Colon (tissue), 2 donors: ENCODE results near the gene KIF19.
"Not testable (repeated sequence)": the region's sequence is repeated elsewhere in the genome, so short reads cannot be mapped to it uniquely, and the experiment has no call there.

Experiments
- FAIRE-seq: peaks from 2 replicates; lab custom pipeline; 2012; peaks lifted over from hg19 to GRCh38; lab: Jason Lieb, UNC
- donor health status: control.
- donor health status: control.

Gene KIF19

GRCh38 chr17:74325743-74326379 lies at the start of gene KIF19:
TSS of gene KIF19 (plus strand) at chr17:74326226. CDS start at chr17:74326350, 124 bp downstream.
- no peak for FAIRE-seq

- FAIRE-seq: no peak
These were observed 49.5 kb upstream of the KIF19 start for GRCh38 chr17:74276541-74277009.

GRCh38 chr17:74277935-74278334 lies 48.1 kb upstream of the KIF19 start:
- FAIRE-seq: no peak

- FAIRE-seq: not testable (repeated sequence)
These were observed 46.4 kb upstream of the KIF19 start for GRCh38 chr17:74279617-74280016.

GRCh38 chr17:74280093-74280513 lies 45.9 kb upstream of the KIF19 start:
- FAIRE-seq: no peak

- no peak for FAIRE-seq
These were observed 44.2 kb upstream of the KIF19 start for GRCh38 chr17:74281799-74282198.

GRCh38 chr17:74282274-74282586 lies 43.8 kb upstream of the KIF19 start:
- not testable (repeated sequence) for FAIRE-seq

- FAIRE-seq: no peak
These were observed 43.2 kb upstream of the KIF19 start for GRCh38 chr17:74282587-74283370.

GRCh38 chr17:74283371-74283673 lies 42.7 kb upstream of the KIF19 start:
- FAIRE-seq: no peak

- FAIRE-seq: no peak
These were observed 38.9 kb upstream of the KIF19 start for GRCh38 chr17:74287031-74287602.

GRCh38 chr17:74288785-74289184 lies 37.2 kb upstream of the KIF19 start:
- FAIRE-seq: no peak

GRCh38 chr17:74289688-74290087 lies 36.3 kb upstream of the KIF19 start:
- no peak for FAIRE-seq

- no peak for FAIRE-seq
These were observed 35.7 kb upstream of the KIF19 start for GRCh38 chr17:74290340-74290739.

GRCh38 chr17:74292495-74292894 lies 33.5 kb upstream of the KIF19 start:
- FAIRE-seq: no peak

- FAIRE-seq: no peak
These were observed 30.1 kb upstream of the KIF19 start for GRCh38 chr17:74295625-74296547.

GRCh38 chr17:74296548-74296936 lies 29.5 kb upstream of the KIF19 start:
- FAIRE-seq: no peak

GRCh38 chr17:74297941-74298340 lies 28.1 kb upstream of the KIF19 start:
- no peak for FAIRE-seq

GRCh38 chr17:74298778-74299177 lies 27.2 kb upstream of the KIF19 start:
- no peak for FAIRE-seq

- no peak for FAIRE-seq
These were observed 26.6 kb upstream of the KIF19 start for GRCh38 chr17:74299226-74300009.

- FAIRE-seq: no peak
These were observed 22.7 kb upstream of the KIF19 start for GRCh38 chr17:74303305-74303704.

GRCh38 chr17:74304184-74304583 lies 21.8 kb upstream of the KIF19 start:
- no peak for FAIRE-seq
